CD14-positive monocyte (primary cell): ENCODE results near the gene ZNF91. TPM values are rescaled to one million over a fixed set of nuclear protein-coding genes. Genes with fewer than 3 reads are reported as not detected.
"Not testable (repeated sequence)": the region's sequence is repeated elsewhere in the genome, so short reads cannot be mapped to it uniquely, and the experiment has no call there.

Experiments
- DNase-seq, 3 donors: peaks; one replicate each; pipeline ENCODE4 v3.0.0-alpha.2; 2011 to 2022
- H2AFZ ChIP-seq: 2 replicates; pipeline ENCODE4 v1.6.0; 2012; ENCODE audit warnings: mild to moderate bottlenecking, low read depth, low read length, inconsistent platforms; ENCODE audit not compliant: insufficient read depth, poor library complexity, severe bottlenecking
- H3K27ac ChIP-seq, 2 donors: 1 replicate in 1 of 2; 2 replicates in 1 of 2; pipeline ENCODE4 v1.5.1; 2012 to 2013; ENCODE audit warnings: low read length in 2 of 2, control low read depth in 1 of 2, inconsistent platforms in 1 of 2, low read depth in 1 of 2, mild to moderate bottlenecking in 1 of 2
- H3K27me3 ChIP-seq, 2 donors: one replicate each; pipeline versions ENCODE4 v1.6.0 to v1.6.1; 2011 to 2013; ENCODE audit warnings: low read length in 2 of 2; ENCODE audit not compliant: control insufficient read depth in 2 of 2, insufficient read depth in 2 of 2
- H3K36me3 ChIP-seq, 2 donors: replicated peaks in 1 of 2; 1 replicate in 1 of 2; 2 replicates in 1 of 2; pipeline versions ENCODE4 v1.5.1 to v1.6.1; 2012 to 2013; ENCODE audit warnings: low read length in 2 of 2, control low read depth in 1 of 2, inconsistent platforms in 1 of 2, mild to moderate bottlenecking in 1 of 2; ENCODE audit not compliant: insufficient read depth in 2 of 2, control insufficient read depth in 1 of 2
- H3K4me1 ChIP-seq, 2 donors: 1 replicate in 1 of 2; 2 replicates in 1 of 2; pipeline versions ENCODE4 v1.5.1 to v1.6.1; 2012 to 2013; ENCODE audit warnings: low read length in 2 of 2, control low read depth in 1 of 2, inconsistent platforms in 1 of 2, mild to moderate bottlenecking in 1 of 2, moderate library complexity in 1 of 2; ENCODE audit not compliant: insufficient read depth in 2 of 2, control insufficient read depth in 1 of 2
- H3K4me2 ChIP-seq: replicated peaks from 2 replicates; pipeline ENCODE3; 2012; ENCODE audit warnings: low read length, moderate library complexity, mild to moderate bottlenecking; ENCODE audit not compliant: poor library complexity, severe bottlenecking; ENCODE audit errors: extremely low read depth
- H3K4me3 ChIP-seq, 3 experiments: fragments of 200-600 bp in 1 of 3; sonication (generic) in 1 of 3; replicated peaks in 1 of 3; 1 replicate in 2 of 3; 2 replicates in 1 of 3; pipeline ENCODE4 v1.5.1; 2011 to 2013; ENCODE audit warnings: low read length in 3 of 3, mild to moderate bottlenecking in 3 of 3, control low read depth in 2 of 3, low read depth in 2 of 3, inconsistent platforms in 1 of 3, moderate library complexity in 1 of 3
- H3K79me2 ChIP-seq: 2 replicates; pipeline ENCODE4 v1.6.0; 2012; ENCODE audit warnings: mild to moderate bottlenecking, control low read depth, inconsistent platforms, low read length, moderate library complexity; ENCODE audit not compliant: insufficient read depth
- H3K9ac ChIP-seq: 2 replicates; pipeline ENCODE4 v1.6.0; 2017; ENCODE audit warnings: low read length, mild to moderate bottlenecking; ENCODE audit not compliant: insufficient read depth, poor library complexity, severe bottlenecking
- H3K9me3 ChIP-seq, 2 donors: replicated peaks in 1 of 2; 1 replicate in 1 of 2; 2 replicates in 1 of 2; pipeline versions ENCODE4 v1.5.1 to v1.6.1; 2012 to 2013; ENCODE audit warnings: low read length in 2 of 2, control low read depth in 1 of 2; ENCODE audit not compliant: control insufficient read depth in 1 of 2, insufficient read depth in 1 of 2
- H4K20me1 ChIP-seq: 2 replicates; pipeline ENCODE4 v1.6.0; 2012; ENCODE audit warnings: mild to moderate bottlenecking, low read length, control low read depth, moderate library complexity; ENCODE audit not compliant: insufficient read depth
- H3K27ac Mint-ChIP-seq, 7 donors: one replicate each; pipeline ENCODE4 v1.8.0; 2020; ENCODE audit warnings: mild to moderate bottlenecking in 7 of 7, mixed read lengths in 7 of 7, moderate library complexity in 6 of 7, inconsistent platforms in 2 of 7
- H3K27me3 Mint-ChIP-seq, 3 donors: one replicate each; pipeline ENCODE4 v1.8.0; 2021 to 2022; ENCODE audit warnings: low read depth in 3 of 3, mild to moderate bottlenecking in 3 of 3, mixed read lengths in 3 of 3, moderate library complexity in 3 of 3, inconsistent platforms in 1 of 3
- H3K36me3 Mint-ChIP-seq, 2 donors: one replicate each; pipeline ENCODE4 v1.8.0; 2020; ENCODE audit warnings: mixed read lengths in 2 of 2, inconsistent platforms in 1 of 2, mild to moderate bottlenecking in 1 of 2
- H3K4me1 Mint-ChIP-seq: one replicate; pipeline ENCODE4 v1.8.0; 2020; ENCODE audit warnings: mild to moderate bottlenecking, mixed read lengths
- H3K4me3 Mint-ChIP-seq, 2 donors: one replicate each; pipeline ENCODE4 v1.8.0; 2020; ENCODE audit warnings: mild to moderate bottlenecking in 2 of 2, mixed read lengths in 2 of 2, moderate library complexity in 1 of 2
- H3K9me3 Mint-ChIP-seq, 7 donors: one replicate each; pipeline ENCODE4 v1.8.0; 2020 to 2022; ENCODE audit warnings: mixed read lengths in 7 of 7, mild to moderate bottlenecking in 6 of 7, moderate library complexity in 6 of 7, inconsistent platforms in 2 of 7
- CTCF ChIP-seq: fragments of 200-600 bp; IDR thresholded peaks from one replicate; pipeline ENCODE4 v1.8.0; 2022; ENCODE audit warnings: antibody characterized with exemption, mild to moderate bottlenecking
- WGBS: methylation state at CpG from one replicate; pipeline ENCODE4 v1.1.5; 2013; ENCODE audit warnings: missing lambda C conversion rate; ENCODE audit not compliant: insufficient coverage; 5-methylcytosine and 5-hydroxymethylcytosine counted together
- intact Hi-C, 2 donors: fragments of 100-400 bp; cut with micrococcal nuclease; formaldehyde crosslinking; loops; one replicate each; pipeline versions ENCODE4 v1.15.0 to v1.15.1; 2023
- polyA plus RNA-seq, 3 donors: library from polyadenylated mRNA; depleted of rRNA in 1 of 3; unstranded in 2 of 3; stranded (reverse) in 1 of 3; fragments of 300-500 nt in 2 of 3; fragments of >200 nt in 1 of 3; fragmentation: Illumina TruSeq in 2 of 3; gene quantifications; 1 replicate in 2 of 3; 2 replicates in 1 of 3; pipeline ENCODE4 v1.2.3, GENCODE V29; 2012 to 2021

ZNF91 gene
- polyA plus RNA-seq, 3 donors = 3.5 to 5.5 (median 4.9) TPM

- H3K27me3 ChIP-seq, intact Hi-C loops, H3K4me3 Mint-ChIP-seq, H4K20me1 ChIP-seq, H3K4me3 ChIP-seq, H3K4me1 Mint-ChIP-seq, H3K4me2 ChIP-seq, H3K9ac ChIP-seq, H3K36me3 ChIP-seq, H3K27ac Mint-ChIP-seq, H2AFZ ChIP-seq, H3K27ac ChIP-seq, H3K36me3 Mint-ChIP-seq, H3K4me1 ChIP-seq, DNase-seq, H3K27me3 Mint-ChIP-seq, H3K79me2 ChIP-seq: not testable (repeated sequence)
- H3K9me3 ChIP-seq = peaks cover 52 to 74% of the 10 kb centered on the region in 2 donors
- 94% methylated on average over 2 of the region's 3 CpGs for WGBS
- H3K9me3 Mint-ChIP-seq = peaks cover 40 to 69% (median 58%) of the 10 kb centered on the region in 7 donors
Measured at GRCh38 chr19:23319571-23319970, 75.7 kb downstream of the ZNF91 start.

GRCh38 chr19:23318941-23319340, 76.3 kb downstream of the ZNF91 start:
- DNase-seq, H2AFZ ChIP-seq, H3K79me2 ChIP-seq, H3K36me3 ChIP-seq, H3K27ac ChIP-seq, H3K4me1 Mint-ChIP-seq, H4K20me1 ChIP-seq, H3K4me3 Mint-ChIP-seq, H3K4me2 ChIP-seq, H3K4me3 ChIP-seq, H3K36me3 Mint-ChIP-seq, H3K27ac Mint-ChIP-seq, H3K4me1 ChIP-seq, H3K27me3 ChIP-seq, H3K27me3 Mint-ChIP-seq, H3K9ac ChIP-seq, intact Hi-C loops: not testable (repeated sequence)
- H3K9me3 Mint-ChIP-seq = peaks cover 40 to 70% (median 57%) of the 10 kb centered on the region in 7 donors
- peaks cover 50 to 74% of the 10 kb centered on the region in 2 donors for H3K9me3 ChIP-seq
- no CpG with 5 or more reads among the region's 2 CpGs for WGBS

GRCh38 chr19:23318143-23318542, 77.1 kb downstream of the ZNF91 start:
- no peak overlapping the region for H3K9ac ChIP-seq
- no peak overlapping the region for H3K4me3 ChIP-seq
- Mint-ChIP-seq H3K4me3 (no peak overlapping the region), H3K27ac (no peak overlapping the region), H3K9me3 (peaks cover 35 to 68% (median 53%) of the 10 kb centered on the region in 7 donors), H3K36me3 (no peaks in the 10 kb centered on the region), H3K27me3 (no peaks in the 10 kb centered on the region), H3K4me1 (no peaks in the 10 kb centered on the region)
- no peaks in the 10 kb centered on the region for H3K79me2 ChIP-seq
- intact Hi-C loops = no loop called here
- no peaks in the 10 kb centered on the region for H3K4me1 ChIP-seq
- DNase-seq = no peak
- H3K36me3 ChIP-seq = no peaks in the 10 kb centered on the region
- 100% methylated on average over 1 of the region's 1 CpG for WGBS
- H4K20me1 ChIP-seq = no peaks in the 10 kb centered on the region
- no peak overlapping the region for H3K27ac ChIP-seq
- H3K4me2 ChIP-seq = no peak overlapping the region
- TF ChIP-seq CTCF = no peak
- peaks cover 54 to 73% of the 10 kb centered on the region in 2 donors for H3K9me3 ChIP-seq
- H2AFZ ChIP-seq = no peak overlapping the region
- no peaks in the 10 kb centered on the region for H3K27me3 ChIP-seq
